NB4 (cell line): ENCODE measurements around the gene PDE9A.

ENCODE experiments used
- CTCF ChIP-seq: IDR thresholded peaks from one replicate; pipeline ENCODE4 v1.5.1; 2012; ENCODE audit warnings: low read depth, low read length
- POLR2A ChIP-seq: IDR thresholded peaks from 2 replicates; pipeline ENCODE4 v1.6.1; 2011; ENCODE audit warnings: mild to moderate bottlenecking; ENCODE audit not compliant: insufficient read length; ENCODE audit errors: extremely low read depth

- no peak for TF ChIP-seq CTCF
- TF ChIP-seq POLR2A, result no peak
Observed at GRCh38 chr21:42740405-42740909, 87.0 kb downstream of the PDE9A start.
